Measurements from ENCODE around the gene CACNA2D3.

Gene CACNA2D3

GRCh38 chr3:54185740-54186139 lies 63.4 kb downstream of the CACNA2D3 start:
- Histone ChIP-seq H3K27me3 (ENCODE audit: control insufficient read depth in 2 of 2, insufficient read depth in 2 of 2, low read length in 2 of 2) (no peaks in the 10 kb centered on the region), H3K9ac (ENCODE audit: low read depth in 1 of 2, low read length in 2 of 2) (no peak overlapping the region), H3K4me3 (ENCODE audit: low read length in 2 of 2) (no peak overlapping the region), H3K36me3 (ENCODE audit: control insufficient read depth in 2 of 2, insufficient read depth in 2 of 2, low read length in 2 of 2) (no peaks in the 10 kb centered on the region), H3K4me1 (ENCODE audit: control insufficient read depth in 2 of 2, insufficient read depth in 2 of 2, low read length in 2 of 2) (no peaks in the 10 kb centered on the region), H3K9me3 (ENCODE audit: control insufficient read depth in 2 of 2, low read length in 2 of 2) (no peaks in the 10 kb centered on the region), H3K27ac (ENCODE audit: low read depth in 2 of 2, low read length in 2 of 2) (no peak overlapping the region)

DNA sequence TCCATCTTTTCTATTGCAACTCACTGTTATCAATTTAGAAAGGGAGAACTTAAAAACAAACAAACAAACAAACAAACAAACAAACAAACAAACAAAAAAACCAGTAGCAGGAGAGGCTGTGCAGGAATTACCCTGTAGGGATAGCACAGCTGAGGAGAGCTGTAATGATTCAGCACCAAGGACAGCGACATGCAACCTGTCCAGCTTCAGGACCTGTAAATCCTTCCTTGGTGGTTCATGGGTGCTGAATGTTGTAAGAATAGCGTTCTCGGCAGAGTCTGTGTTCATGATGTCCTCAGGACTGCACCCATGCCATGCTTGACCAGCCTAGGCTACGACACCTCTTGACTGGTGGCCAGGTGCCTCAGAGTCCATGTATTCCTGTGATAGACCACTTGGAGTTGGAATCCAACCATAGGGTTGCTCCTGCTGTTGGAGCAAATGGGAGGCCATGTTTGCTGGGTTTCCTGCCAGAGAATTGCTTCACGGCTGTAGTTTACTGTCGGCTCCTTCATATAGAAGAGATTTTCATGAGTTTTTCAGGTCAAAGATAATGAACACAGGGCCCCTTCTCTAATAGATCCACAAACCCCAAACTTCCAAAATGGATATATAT lies 65.9 kb downstream of the CACNA2D3 start:
- no peak overlapping the region for H3K4me3 ChIP-seq (ENCODE audit: low read length in 2 of 2)
- H3K9me3 ChIP-seq (ENCODE audit: control insufficient read depth in 2 of 2, low read length in 2 of 2) = no peaks in the 10 kb centered on the region
- no peak overlapping the region for H3K27ac ChIP-seq (ENCODE audit: low read depth in 2 of 2, low read length in 2 of 2)
- H3K36me3 ChIP-seq (ENCODE audit: control insufficient read depth in 2 of 2, insufficient read depth in 2 of 2, low read length in 2 of 2) = no peaks in the 10 kb centered on the region
- H3K9ac ChIP-seq (ENCODE audit: low read depth in 1 of 2, low read length in 2 of 2) = no peak overlapping the region
- H3K4me1 ChIP-seq (ENCODE audit: control insufficient read depth in 2 of 2, insufficient read depth in 2 of 2, low read length in 2 of 2) = no peaks in the 10 kb centered on the region
- H3K27me3 ChIP-seq (ENCODE audit: control insufficient read depth in 2 of 2, insufficient read depth in 2 of 2, low read length in 2 of 2) = no peaks in the 10 kb centered on the region

- H3K27me3 ChIP-seq (ENCODE audit: control insufficient read depth in 2 of 2, insufficient read depth in 2 of 2, low read length in 2 of 2) = no peaks in the 10 kb centered on the region
- H3K36me3 ChIP-seq (ENCODE audit: control insufficient read depth in 2 of 2, insufficient read depth in 2 of 2, low read length in 2 of 2) = no peaks in the 10 kb centered on the region
- H3K9ac ChIP-seq (ENCODE audit: low read depth in 1 of 2, low read length in 2 of 2) = no peak overlapping the region
- no peaks in the 10 kb centered on the region for H3K9me3 ChIP-seq (ENCODE audit: control insufficient read depth in 2 of 2, low read length in 2 of 2)
- H3K27ac ChIP-seq (ENCODE audit: low read depth in 2 of 2, low read length in 2 of 2) = no peak overlapping the region
- H3K4me3 ChIP-seq (ENCODE audit: low read length in 2 of 2) = no peak overlapping the region
- H3K4me1 ChIP-seq (ENCODE audit: control insufficient read depth in 2 of 2, insufficient read depth in 2 of 2, low read length in 2 of 2) = no peaks in the 10 kb centered on the region
Observed at GRCh38 chr3:54191220-54191619, 68.9 kb downstream of the CACNA2D3 start.

DNA sequence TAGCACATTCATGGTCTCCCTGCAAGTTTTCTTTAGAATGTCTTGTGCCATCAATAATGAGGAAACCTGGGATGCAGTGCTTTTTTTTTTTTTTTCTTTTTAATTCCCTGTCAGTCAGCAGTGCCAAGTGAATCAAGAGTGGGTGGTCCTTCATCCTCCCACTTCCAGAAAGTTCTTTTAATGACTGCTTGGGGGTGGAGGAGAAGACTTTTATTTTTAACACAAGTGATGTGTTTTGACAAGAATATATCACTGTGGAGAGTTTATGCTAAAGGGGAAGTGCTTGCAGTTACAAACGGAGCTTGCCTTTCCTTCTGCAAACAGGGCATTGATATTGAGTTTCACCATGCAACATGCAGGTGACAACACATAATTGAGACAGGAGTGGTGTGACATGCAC lies 69.7 kb downstream of the CACNA2D3 start:
- Histone ChIP-seq H3K4me1 (ENCODE audit: control insufficient read depth in 2 of 2, insufficient read depth in 2 of 2, low read length in 2 of 2) (no peaks in the 10 kb centered on the region), H3K27me3 (ENCODE audit: control insufficient read depth in 2 of 2, insufficient read depth in 2 of 2, low read length in 2 of 2) (no peaks in the 10 kb centered on the region), H3K9ac (ENCODE audit: low read depth in 1 of 2, low read length in 2 of 2) (no peak overlapping the region), H3K27ac (ENCODE audit: low read depth in 2 of 2, low read length in 2 of 2) (no peak overlapping the region), H3K36me3 (ENCODE audit: control insufficient read depth in 2 of 2, insufficient read depth in 2 of 2, low read length in 2 of 2) (no peaks in the 10 kb centered on the region), H3K4me3 (ENCODE audit: low read length in 2 of 2) (no peak overlapping the region), H3K9me3 (ENCODE audit: control insufficient read depth in 2 of 2, low read length in 2 of 2) (no peaks in the 10 kb centered on the region)

- Histone ChIP-seq H3K4me1 (ENCODE audit: control insufficient read depth in 2 of 2, insufficient read depth in 2 of 2, low read length in 2 of 2) (no peaks in the 10 kb centered on the region), H3K9me3 (ENCODE audit: control insufficient read depth in 2 of 2, low read length in 2 of 2) (no peaks in the 10 kb centered on the region), H3K36me3 (ENCODE audit: control insufficient read depth in 2 of 2, insufficient read depth in 2 of 2, low read length in 2 of 2) (no peaks in the 10 kb centered on the region), H3K27me3 (ENCODE audit: control insufficient read depth in 2 of 2, insufficient read depth in 2 of 2, low read length in 2 of 2) (no peaks in the 10 kb centered on the region), H3K9ac (ENCODE audit: low read depth in 1 of 2, low read length in 2 of 2) (no peak overlapping the region), H3K27ac (ENCODE audit: low read depth in 2 of 2, low read length in 2 of 2) (no peak overlapping the region), H3K4me3 (ENCODE audit: low read length in 2 of 2) (no peak overlapping the region)
Observed at GRCh38 chr3:54193093-54193492, 70.7 kb downstream of the CACNA2D3 start.

GRCh38 chr3:54196360-54196991 lies 74.1 kb downstream of the CACNA2D3 start:
- H3K9ac ChIP-seq (ENCODE audit: low read depth in 1 of 2, low read length in 2 of 2) = no peak overlapping the region
- H3K36me3 ChIP-seq (ENCODE audit: control insufficient read depth in 2 of 2, insufficient read depth in 2 of 2, low read length in 2 of 2) = no peaks in the 10 kb centered on the region
- no peak overlapping the region for H3K27ac ChIP-seq (ENCODE audit: low read depth in 2 of 2, low read length in 2 of 2)
- H3K4me1 ChIP-seq (ENCODE audit: control insufficient read depth in 2 of 2, insufficient read depth in 2 of 2, low read length in 2 of 2) = no peaks in the 10 kb centered on the region
- H3K9me3 ChIP-seq (ENCODE audit: control insufficient read depth in 2 of 2, low read length in 2 of 2) = no peaks in the 10 kb centered on the region
- no peak overlapping the region for H3K4me3 ChIP-seq (ENCODE audit: low read length in 2 of 2)
- H3K27me3 ChIP-seq (ENCODE audit: control insufficient read depth in 2 of 2, insufficient read depth in 2 of 2, low read length in 2 of 2) = no peaks in the 10 kb centered on the region

DNA sequence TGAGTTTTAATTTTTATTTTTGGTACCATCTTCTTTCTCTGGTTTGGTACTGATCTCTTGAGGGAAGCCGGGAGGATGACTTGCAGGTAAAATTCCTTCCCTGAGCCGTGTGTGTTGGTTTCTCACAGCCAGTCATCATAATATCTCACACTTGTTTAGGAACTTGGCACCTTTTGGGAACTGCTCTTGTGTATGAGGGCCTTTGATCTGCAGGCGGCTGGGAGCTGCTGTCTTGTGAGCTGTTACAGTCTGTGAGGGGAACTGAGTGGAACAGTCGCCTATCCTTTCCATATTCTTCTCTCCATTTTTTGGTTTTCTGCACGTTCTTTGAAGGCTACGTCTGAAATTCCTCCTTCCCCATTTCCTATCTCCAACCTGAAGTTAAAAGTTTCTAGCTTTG lies 75.2 kb downstream of the CACNA2D3 start:
- Histone ChIP-seq H3K9ac (ENCODE audit: low read depth in 1 of 2, low read length in 2 of 2) (no peak overlapping the region), H3K27ac (ENCODE audit: low read depth in 2 of 2, low read length in 2 of 2) (no peak overlapping the region), H3K36me3 (ENCODE audit: control insufficient read depth in 2 of 2, insufficient read depth in 2 of 2, low read length in 2 of 2) (no peaks in the 10 kb centered on the region), H3K9me3 (ENCODE audit: control insufficient read depth in 2 of 2, low read length in 2 of 2) (no peaks in the 10 kb centered on the region), H3K4me1 (ENCODE audit: control insufficient read depth in 2 of 2, insufficient read depth in 2 of 2, low read length in 2 of 2) (no peaks in the 10 kb centered on the region), H3K27me3 (ENCODE audit: control insufficient read depth in 2 of 2, insufficient read depth in 2 of 2, low read length in 2 of 2) (no peaks in the 10 kb centered on the region), H3K4me3 (ENCODE audit: low read length in 2 of 2) (no peak overlapping the region)

- Histone ChIP-seq H3K4me1 (ENCODE audit: control insufficient read depth in 2 of 2, insufficient read depth in 2 of 2, low read length in 2 of 2) (no peaks in the 10 kb centered on the region), H3K9me3 (ENCODE audit: control insufficient read depth in 2 of 2, low read length in 2 of 2) (no peaks in the 10 kb centered on the region), H3K27me3 (ENCODE audit: control insufficient read depth in 2 of 2, insufficient read depth in 2 of 2, low read length in 2 of 2) (no peaks in the 10 kb centered on the region), H3K27ac (ENCODE audit: low read depth in 2 of 2, low read length in 2 of 2) (no peak overlapping the region), H3K9ac (ENCODE audit: low read depth in 1 of 2, low read length in 2 of 2) (no peak overlapping the region), H3K36me3 (ENCODE audit: control insufficient read depth in 2 of 2, insufficient read depth in 2 of 2, low read length in 2 of 2) (no peaks in the 10 kb centered on the region), H3K4me3 (ENCODE audit: low read length in 2 of 2) (no peak overlapping the region)
Observed at GRCh38 chr3:54198556-54198955, 76.2 kb downstream of the CACNA2D3 start.

GRCh38 chr3:54202054-54202453 lies 79.7 kb downstream of the CACNA2D3 start:
- Histone ChIP-seq H3K4me1 (ENCODE audit: control insufficient read depth in 2 of 2, insufficient read depth in 2 of 2, low read length in 2 of 2) (no peaks in the 10 kb centered on the region), H3K9me3 (ENCODE audit: control insufficient read depth in 2 of 2, low read length in 2 of 2) (no peaks in the 10 kb centered on the region), H3K27me3 (ENCODE audit: control insufficient read depth in 2 of 2, insufficient read depth in 2 of 2, low read length in 2 of 2) (no peaks in the 10 kb centered on the region), H3K36me3 (ENCODE audit: control insufficient read depth in 2 of 2, insufficient read depth in 2 of 2, low read length in 2 of 2) (no peaks in the 10 kb centered on the region), H3K27ac (ENCODE audit: low read depth in 2 of 2, low read length in 2 of 2) (no peak overlapping the region), H3K9ac (ENCODE audit: low read depth in 1 of 2, low read length in 2 of 2) (no peak overlapping the region), H3K4me3 (ENCODE audit: low read length in 2 of 2) (no peak overlapping the region)

DNA sequence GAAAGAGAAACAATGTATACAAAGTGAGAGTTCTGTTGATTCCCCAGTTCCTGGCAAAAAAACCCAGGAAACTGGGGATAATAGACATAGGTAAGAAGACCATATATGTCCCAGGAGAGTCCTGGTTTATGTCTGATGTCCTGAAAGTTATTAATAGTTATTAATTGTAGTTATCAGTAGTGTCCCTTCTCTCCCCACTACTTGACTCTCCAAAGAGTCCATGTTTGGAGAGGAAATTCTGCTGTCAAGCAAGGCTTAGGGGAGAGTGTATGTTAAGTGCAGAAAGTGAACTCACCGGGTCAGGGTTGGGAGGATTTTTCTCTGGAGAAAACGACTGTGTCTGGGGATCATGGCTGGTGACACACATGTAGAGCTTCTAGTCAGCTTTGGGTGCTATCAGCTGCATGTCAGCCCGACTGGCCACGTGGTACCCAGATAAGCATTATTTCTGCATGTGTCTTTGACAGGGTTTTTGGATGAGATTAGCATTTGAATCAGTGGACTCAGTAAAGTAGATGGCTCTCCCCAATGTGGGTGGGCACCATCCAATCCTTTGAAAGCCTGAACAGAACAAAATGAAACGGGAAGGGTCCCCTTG lies 80.4 kb downstream of the CACNA2D3 start:
- Histone ChIP-seq H3K9ac (ENCODE audit: low read depth in 1 of 2, low read length in 2 of 2) (no peak overlapping the region), H3K27ac (ENCODE audit: low read depth in 2 of 2, low read length in 2 of 2) (no peak overlapping the region), H3K9me3 (ENCODE audit: control insufficient read depth in 2 of 2, low read length in 2 of 2) (no peaks in the 10 kb centered on the region), H3K27me3 (ENCODE audit: control insufficient read depth in 2 of 2, insufficient read depth in 2 of 2, low read length in 2 of 2) (no peaks in the 10 kb centered on the region), H3K36me3 (ENCODE audit: control insufficient read depth in 2 of 2, insufficient read depth in 2 of 2, low read length in 2 of 2) (no peaks in the 10 kb centered on the region), H3K4me1 (ENCODE audit: control insufficient read depth in 2 of 2, insufficient read depth in 2 of 2, low read length in 2 of 2) (no peaks in the 10 kb centered on the region), H3K4me3 (ENCODE audit: low read length in 2 of 2) (no peak overlapping the region)

All from mucosa of rectum (tissue), 2 donors.